Measurements from ENCODE around the gene OTULINL.

GRCh38 chr5:14600846-14601245 lies 19.3 kb downstream of the OTULINL start:
- TF ChIP-seq EZH2phosphoT487 (IDR thresholded peaks at IDR 0.05; ENCODE audit: borderline replicate concordance, low read depth, low read length), result no peak
- TF ChIP-seq CTCF (conservative IDR thresholded peaks at IDR 0.05; ENCODE audit: low read length), result no peak
